ENCODE measurements around the gene TENT4A. TPM values are rescaled to one million over a fixed set of nuclear protein-coding genes. Genes with fewer than 3 reads are reported as not detected.
A peak's percentile ranks its signal among the peaks of the same experiment; 100 is the strongest.

TENT4A gene
- total and polyA plus RNA-seq, 10 donors = 7.1 to 44.8 (median 33.0) TPM

- TF ChIP-seq POLR2A (IDR thresholded peaks at IDR 0.05) (no peak), POLR2AphosphoS5 (IDR thresholded peaks at IDR 0.05) (no peak)
- TF ChIP-seq, protein P1, sequence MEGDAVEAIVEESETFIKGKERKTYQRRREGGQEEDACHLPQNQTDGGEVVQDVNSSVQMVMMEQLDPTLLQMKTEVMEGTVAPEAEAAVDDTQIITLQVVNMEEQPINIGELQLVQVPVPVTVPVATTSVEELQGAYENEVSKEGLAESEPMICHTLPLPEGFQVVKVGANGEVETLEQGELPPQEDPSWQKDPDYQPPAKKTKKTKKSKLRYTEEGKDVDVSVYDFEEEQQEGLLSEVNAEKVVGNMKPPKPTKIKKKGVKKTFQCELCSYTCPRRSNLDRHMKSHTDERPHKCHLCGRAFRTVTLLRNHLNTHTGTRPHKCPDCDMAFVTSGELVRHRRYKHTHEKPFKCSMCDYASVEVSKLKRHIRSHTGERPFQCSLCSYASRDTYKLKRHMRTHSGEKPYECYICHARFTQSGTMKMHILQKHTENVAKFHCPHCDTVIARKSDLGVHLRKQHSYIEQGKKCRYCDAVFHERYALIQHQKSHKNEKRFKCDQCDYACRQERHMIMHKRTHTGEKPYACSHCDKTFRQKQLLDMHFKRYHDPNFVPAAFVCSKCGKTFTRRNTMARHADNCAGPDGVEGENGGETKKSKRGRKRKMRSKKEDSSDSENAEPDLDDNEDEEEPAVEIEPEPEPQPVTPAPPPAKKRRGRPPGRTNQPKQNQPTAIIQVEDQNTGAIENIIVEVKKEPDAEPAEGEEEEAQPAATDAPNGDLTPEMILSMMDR (IDR thresholded peaks at IDR 0.05 in 8 of 11, conservative IDR thresholded peaks at IDR 0.05 in 3 of 11) = no peak
- H3K36me3 ChIP-seq = peaks cover 0 to 100% (median 59%) of the 10 kb centered on the region in 6 donors
Observed at GRCh38 chr5:6744841-6745705, 31.8 kb downstream of the TENT4A start.

GRCh38 chr5:6745706-6746222, 32.5 kb downstream of the TENT4A start:
- Histone ChIP-seq H3K9me3 (no peaks in the 10 kb centered on the region), H3K4me1 (peaks cover 0 to 12% (median 6%) of the 10 kb centered on the region in 6 donors), H3K27me3 (replicated peaks in 1 of 7) (no peaks in the 10 kb centered on the region), H3K4me3 (no peak overlapping the region), H3K36me3 (peaks cover 0 to 100% (median 61%) of the 10 kb centered on the region in 6 donors), H3K27ac (peak overlapping the region in 1 of 8 donors; percentile 15)
- peak; percentile 32 for DNase-seq
- no peak for TF ChIP-seq POLR2AphosphoS5 (IDR thresholded peaks at IDR 0.05)
- no peak for TF ChIP-seq POLR2A (IDR thresholded peaks at IDR 0.05)
- TF ChIP-seq, protein P1 (IDR thresholded peaks at IDR 0.05 in 8 of 11, conservative IDR thresholded peaks at IDR 0.05 in 3 of 11) = peak; percentile 43 to 78 (median 72)
- 67 to 76% (median 71%) methylated on average over 10 of the region's 10 CpGs for WGBS, 5 donors
- intact Hi-C loops (cut with DNase I; ENCODE audit: low total_unique reads) = loop anchor here (10.0 kb wide), 1 partner anchor 371 kb away; the partner anchor contains the start of gene MED10

More at GRCh38 chr5:6744841-6745705, 31.8 kb downstream of the TENT4A start:
- 77 to 88% (median 83%) methylated on average over 12 of the region's 12 CpGs for WGBS, 5 donors
- no peaks in the 10 kb centered on the region for H3K9me3 ChIP-seq
- intact Hi-C loops (cut with DNase I; ENCODE audit: low total_unique reads) = loop anchor here (10.0 kb wide), 1 partner anchor 370 kb away; the partner anchor contains the start of gene MED10
- peak overlapping the region in 2 of 8 donors; percentile 0 to 15 for H3K27ac ChIP-seq
- peaks cover 0 to 12% (median 6%) of the 10 kb centered on the region in 6 donors for H3K4me1 ChIP-seq
- peak; percentile 61 for DNase-seq
- H3K4me3 ChIP-seq = no peak overlapping the region
- H3K27me3 ChIP-seq (replicated peaks in 1 of 7) = no peaks in the 10 kb centered on the region

DNA sequence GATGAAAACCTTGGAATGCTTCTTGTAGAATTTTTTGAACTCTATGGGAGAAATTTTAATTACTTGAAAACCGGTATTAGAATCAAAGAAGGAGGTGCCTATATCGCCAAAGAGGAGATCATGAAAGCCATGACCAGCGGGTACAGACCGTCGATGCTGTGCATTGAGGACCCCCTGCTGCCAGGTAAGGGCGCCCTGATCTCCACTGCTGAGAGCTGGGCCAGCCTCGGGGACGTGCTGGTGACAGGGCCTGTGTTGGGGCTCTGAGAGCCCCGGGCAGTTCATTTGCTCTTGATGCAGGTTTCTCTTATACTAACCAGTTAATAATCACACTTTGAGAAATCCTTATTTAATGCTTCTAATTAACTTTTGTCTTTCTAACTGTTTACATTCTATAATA, 33.0 kb downstream of the TENT4A start:
- Histone ChIP-seq H3K4me3 (no peak overlapping the region), H3K4me1 (peaks cover 0 to 12% (median 6%) of the 10 kb centered on the region in 6 donors), H3K9me3 (no peaks in the 10 kb centered on the region), H3K36me3 (peaks cover 0 to 100% (median 63%) of the 10 kb centered on the region in 6 donors), H3K27ac (no peak overlapping the region), H3K27me3 (replicated peaks in 1 of 7) (no peaks in the 10 kb centered on the region)
- TF ChIP-seq, protein P1 (IDR thresholded peaks at IDR 0.05 in 8 of 11, conservative IDR thresholded peaks at IDR 0.05 in 3 of 11) = no peak
- TF ChIP-seq POLR2AphosphoS5 (IDR thresholded peaks at IDR 0.05) = no peak
- TF ChIP-seq POLR2A (IDR thresholded peaks at IDR 0.05) = no peak
- DNase-seq = peak; percentile 65
- intact Hi-C loops (cut with DNase I; ENCODE audit: low total_unique reads) = loop anchor here (10.0 kb wide), 1 partner anchor 371 kb away; the partner anchor contains the start of gene MED10
- WGBS, 5 donors = 90 to 95% (median 93%) methylated on average over 9 of the region's 9 CpGs
